GM12872 (cell line): Measurements from ENCODE around the gene SLC30A4.
A peak's percentile ranks its signal among the peaks of the same experiment; 100 is the strongest.

ENCODE experiments used
- CTCF ChIP-seq: IDR thresholded peaks from 3 replicates; pipeline ENCODE4 v1.5.1; 2011; ENCODE audit warnings: low read depth, mild to moderate bottlenecking, low read length, moderate library complexity; ENCODE audit not compliant: insufficient read depth

Gene SLC30A4

GRCh38 chr15:45435124-45435903, 87.2 kb downstream of the SLC30A4 start:
- no peak for TF ChIP-seq CTCF

GRCh38 chr15:45434078-45434567, 88.4 kb downstream of the SLC30A4 start:
- no peak for TF ChIP-seq CTCF

- no peak for TF ChIP-seq CTCF
These were observed 91.0 kb downstream of the SLC30A4 start for GRCh38 chr15:45431511-45431910.

- peak; percentile 100 for TF ChIP-seq CTCF
These were observed 92.4 kb downstream of the SLC30A4 start for GRCh38 chr15:45429941-45430792.
